ENCODE measurements around the gene CLIP2.

- TF ChIP-seq, protein P1, sequence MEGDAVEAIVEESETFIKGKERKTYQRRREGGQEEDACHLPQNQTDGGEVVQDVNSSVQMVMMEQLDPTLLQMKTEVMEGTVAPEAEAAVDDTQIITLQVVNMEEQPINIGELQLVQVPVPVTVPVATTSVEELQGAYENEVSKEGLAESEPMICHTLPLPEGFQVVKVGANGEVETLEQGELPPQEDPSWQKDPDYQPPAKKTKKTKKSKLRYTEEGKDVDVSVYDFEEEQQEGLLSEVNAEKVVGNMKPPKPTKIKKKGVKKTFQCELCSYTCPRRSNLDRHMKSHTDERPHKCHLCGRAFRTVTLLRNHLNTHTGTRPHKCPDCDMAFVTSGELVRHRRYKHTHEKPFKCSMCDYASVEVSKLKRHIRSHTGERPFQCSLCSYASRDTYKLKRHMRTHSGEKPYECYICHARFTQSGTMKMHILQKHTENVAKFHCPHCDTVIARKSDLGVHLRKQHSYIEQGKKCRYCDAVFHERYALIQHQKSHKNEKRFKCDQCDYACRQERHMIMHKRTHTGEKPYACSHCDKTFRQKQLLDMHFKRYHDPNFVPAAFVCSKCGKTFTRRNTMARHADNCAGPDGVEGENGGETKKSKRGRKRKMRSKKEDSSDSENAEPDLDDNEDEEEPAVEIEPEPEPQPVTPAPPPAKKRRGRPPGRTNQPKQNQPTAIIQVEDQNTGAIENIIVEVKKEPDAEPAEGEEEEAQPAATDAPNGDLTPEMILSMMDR (IDR thresholded peaks at IDR 0.05), result no peak
- TF ChIP-seq POLR2AphosphoS5 (IDR thresholded peaks at IDR 0.05; ENCODE audit: insufficient read depth in 1 of 2, low read depth in 1 of 2) (no peak), POLR2A (IDR thresholded peaks at IDR 0.05) (no peak)
These were observed 54.9 kb downstream of the CLIP2 start for GRCh38 chr7:74344132-74344496.

Measured in vagina (tissue), 2 donors.